ENCODE data around the gene NRL.

- no peak for TF ChIP-seq POLR2A (IDR thresholded peaks at IDR 0.05)
- no peak for TF ChIP-seq CTCF (IDR thresholded peaks at IDR 0.05)
Measured at GRCh38 chr14:24151404-24152080, 36.8 kb upstream of the NRL start.
